WTC11 (cell line): ENCODE results near the gene GNAT3. TPM values are rescaled to one million over a fixed set of nuclear protein-coding genes. Genes with fewer than 3 reads are reported as not detected.

Experiments used
- ATAC-seq: fragments of 200-7000 bp; cut with Tn5 transposase; 2 replicates; pipeline ENCODE4 v1.10.0; 2021; ENCODE audit warnings: mild to moderate bottlenecking, moderate library complexity
- CTCF ChIA-PET: fragments of 300-600 bp; sonication (Branson Sonifier 250); formaldehyde crosslinking; loops from one replicate; lab custom pipeline; 2021; ENCODE audit warnings: antibody characterized with exemption; lab: Charles Lee
- POLR2A ChIA-PET: fragments of 350-600 bp; sonication (Branson Sonifier 250); formaldehyde crosslinking; loops from one replicate; lab custom pipeline; 2021; ENCODE audit warnings: antibody characterized with exemption; lab: Charles Lee
- DNase-seq: peaks from one replicate; pipeline ENCODE4 v3.0.0; 2021; ENCODE audit warnings: low spot score
- H3K27ac Mint-ChIP-seq: 2 replicates; pipeline ENCODE4 v1.8.0; 2021; ENCODE audit warnings: mixed read lengths
- H3K27me3 Mint-ChIP-seq: 2 replicates; pipeline ENCODE4 v1.8.0; 2021; ENCODE audit warnings: low read depth, mild to moderate bottlenecking, moderate library complexity, mixed read lengths
- H3K36me3 Mint-ChIP-seq: 2 replicates; pipeline ENCODE4 v1.8.0; 2021; ENCODE audit warnings: mixed read lengths
- H3K4me1 Mint-ChIP-seq: 2 replicates; pipeline ENCODE4 v1.8.0; 2022; ENCODE audit warnings: mixed read lengths
- H3K4me3 Mint-ChIP-seq: 2 replicates; pipeline ENCODE4 v1.8.0; 2021; ENCODE audit warnings: mild to moderate bottlenecking, moderate library complexity, mixed read lengths
- H3K9me3 Mint-ChIP-seq: 2 replicates; pipeline ENCODE4 v1.8.0; 2021; ENCODE audit warnings: mixed read lengths
- AFF4 ChIP-seq: sonication (generic); formaldehyde crosslinking; IDR thresholded peaks from 2 replicates; pipeline ENCODE4 v1.8.1; 2023; ENCODE audit warnings: mild to moderate bottlenecking, missing genetic modification reagents, borderline replicate concordance
- ATF3 ChIP-seq: sonication (generic); formaldehyde crosslinking; conservative IDR thresholded peaks from 2 replicates; pipeline ENCODE4 v1.8.1; 2022; ENCODE audit warnings: mild to moderate bottlenecking, missing genetic modification reagents
- CREM ChIP-seq: sonication (generic); formaldehyde crosslinking; IDR thresholded peaks from 2 replicates; pipeline ENCODE4 v1.8.1; 2022; ENCODE audit warnings: mild to moderate bottlenecking, missing genetic modification reagents, moderate library complexity
- EMX1 ChIP-seq: fragments of 250-450 bp; sonication (Bioruptor Pico); IDR thresholded peaks from 2 replicates; pipeline ENCODE4 v1.8.0; 2021; ENCODE audit warnings: mild to moderate bottlenecking
- ETV6 ChIP-seq: sonication (generic); formaldehyde crosslinking; IDR thresholded peaks from 2 replicates; pipeline ENCODE4 v1.8.1; 2022; ENCODE audit warnings: mild to moderate bottlenecking, missing genetic modification reagents
- HMGA2 ChIP-seq: fragments of 250-450 bp; sonication (Bioruptor Pico); IDR thresholded peaks from 2 replicates; pipeline ENCODE4 v1.4.0; 2021; ENCODE audit warnings: mild to moderate bottlenecking, moderate library complexity
- JUN ChIP-seq: sonication (generic); formaldehyde crosslinking; IDR thresholded peaks from 2 replicates; pipeline ENCODE4 v1.8.0; 2023; ENCODE audit warnings: mild to moderate bottlenecking, missing genetic modification reagents
- MLX ChIP-seq: sonication (generic); formaldehyde crosslinking; IDR thresholded peaks from 2 replicates; pipeline ENCODE4 v1.8.1; 2023; ENCODE audit warnings: mild to moderate bottlenecking, missing genetic modification reagents, moderate library complexity
- PRRX2 ChIP-seq: fragments of 250-450 bp; sonication (Bioruptor Pico); IDR thresholded peaks from 2 replicates; pipeline ENCODE4 v1.8.0; 2021; ENCODE audit warnings: mild to moderate bottlenecking
- STAT6 ChIP-seq: sonication (generic); formaldehyde crosslinking; conservative IDR thresholded peaks from 2 replicates; pipeline ENCODE4 v1.8.1; 2023; ENCODE audit warnings: mild to moderate bottlenecking, low read depth, missing genetic modification reagents, moderate library complexity
- TCF7 ChIP-seq: sonication (generic); formaldehyde crosslinking; IDR thresholded peaks from 2 replicates; pipeline ENCODE4 v1.8.0; 2022; ENCODE audit warnings: mild to moderate bottlenecking, low read depth, missing genetic modification reagents, moderate library complexity
- TP53 ChIP-seq: sonication (generic); formaldehyde crosslinking; IDR thresholded peaks from 2 replicates; pipeline ENCODE4 v1.8.1; 2023; ENCODE audit warnings: mild to moderate bottlenecking, missing genetic modification reagents
- ZMAT4 ChIP-seq: fragments of 250-450 bp; sonication (Bioruptor Pico); IDR thresholded peaks from 2 replicates; pipeline ENCODE4 v1.9.0; 2021; ENCODE audit warnings: mild to moderate bottlenecking
- ZNF263 ChIP-seq: sonication (generic); formaldehyde crosslinking; IDR thresholded peaks from 2 replicates; pipeline ENCODE4 v1.8.1; 2022; ENCODE audit warnings: low read depth, mild to moderate bottlenecking, moderate library complexity, missing genetic modification reagents
- ZNF425 ChIP-seq: fragments of 250-450 bp; sonication (Bioruptor Pico); conservative IDR thresholded peaks from 2 replicates; pipeline ENCODE4 v1.9.0; 2021; ENCODE audit warnings: mild to moderate bottlenecking
- ZNF512 ChIP-seq: sonication (generic); formaldehyde crosslinking; IDR thresholded peaks from 2 replicates; pipeline ENCODE4 v1.8.1; 2022; ENCODE audit warnings: missing genetic modification reagents, borderline replicate concordance
- ZNF671 ChIP-seq: fragments of 250-450 bp; sonication (Bioruptor Pico); IDR thresholded peaks from 2 replicates; pipeline ENCODE4 v1.8.0; 2021; ENCODE audit warnings: mild to moderate bottlenecking
- total RNA-seq: library from RNA; stranded (reverse); gene quantifications from 3 replicates; pipeline ENCODE4 v1.2.3, GENCODE V29; 2021

GNAT3 gene
- total RNA-seq, 1 experiment from 2014 or later, result not detected

GRCh38 chr7:80517282-80517747, 5.5 kb upstream of the GNAT3 start (continued):
- no peak for TF ChIP-seq TCF7
- TF ChIP-seq PRRX2 (CRISPR knock-in tag), result no peak
- no peak for TF ChIP-seq HMGA2 (CRISPR knock-in tag)
- no peak for TF ChIP-seq ZNF263 (CRISPR knock-in tag)
- TF ChIP-seq ZMAT4 (CRISPR knock-in tag), result no peak

- Mint-ChIP-seq H3K9me3 (no peaks in the 10 kb centered on the region), H3K36me3 (no peaks in the 10 kb centered on the region), H3K4me3 (no peak overlapping the region), H3K4me1 (no peaks in the 10 kb centered on the region), H3K27me3 (no peaks in the 10 kb centered on the region), H3K27ac (no peak overlapping the region)
- CTCF ChIA-PET, result no interaction called here
- TF ChIP-seq JUN (CRISPR knock-in tag) (no peak), ZNF671 (CRISPR knock-in tag) (no peak), ZMAT4 (CRISPR knock-in tag) (no peak), MLX (CRISPR knock-in tag) (no peak), EMX1 (CRISPR knock-in tag) (no peak), PRRX2 (CRISPR knock-in tag) (no peak), ZNF425 (CRISPR knock-in tag) (no peak), ATF3 (CRISPR knock-in tag) (no peak), CREM (CRISPR knock-in tag) (no peak), ETV6 (no peak), TP53 (CRISPR knock-in tag) (no peak), TCF7 (no peak), ZNF512 (no peak), AFF4 (CRISPR knock-in tag) (no peak), STAT6 (CRISPR knock-in tag) (no peak)
- no peak for DNase-seq
- POLR2A ChIA-PET, result no interaction called here
- no peak for ATAC-seq
Measured at GRCh38 chr7:80515298-80515697, 3.4 kb upstream of the GNAT3 start.
